ENCODE measurements around the gene STEAP2. TPM values are rescaled to one million over a fixed set of nuclear protein-coding genes. Genes with fewer than 3 reads are reported as not detected.

The STEAP2 gene
- total RNA-seq, 4 donors from 2014 or later: 3.1 to 15.4 (median 7.0) TPM

DNA sequence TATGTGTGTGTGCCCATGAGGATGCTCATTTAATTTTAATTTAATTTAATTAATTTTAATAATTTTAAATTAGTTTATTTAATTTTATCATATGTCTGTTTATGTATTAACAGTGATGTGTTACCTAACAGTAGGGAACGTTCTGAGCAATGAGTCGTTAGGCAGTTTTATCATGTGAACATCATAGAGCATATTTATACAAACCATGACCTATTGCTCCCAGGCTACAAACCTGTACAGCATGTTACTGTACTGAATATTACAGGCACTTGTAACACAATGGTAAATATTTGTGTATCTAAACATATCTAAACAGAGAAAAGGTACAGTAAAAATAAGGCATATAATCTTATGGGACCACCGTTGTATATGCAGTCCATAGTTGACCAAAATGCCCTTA is 19.8 kb downstream of the STEAP2 start:
- Histone ChIP-seq H3K9me3 (no peaks in the 10 kb centered on the region), H3K27ac (no peak overlapping the region), H3K36me3 (no peaks in the 10 kb centered on the region), H3K4me1 (peaks cover 0 to 6% (median 0%) of the 10 kb centered on the region in 3 donors), H3K27me3 (no peaks in the 10 kb centered on the region), H3K4me3 (no peak overlapping the region)
- intact Hi-C loops (cut with DNase I): no loop called here
- no peak for DNase-seq
- WGBS, 2 donors: 74 to 83% methylated on average over 3 of the region's 3 CpGs
- TF ChIP-seq POLR2A (IDR thresholded peaks at IDR 0.05): no peak
- TF ChIP-seq, protein P1, sequence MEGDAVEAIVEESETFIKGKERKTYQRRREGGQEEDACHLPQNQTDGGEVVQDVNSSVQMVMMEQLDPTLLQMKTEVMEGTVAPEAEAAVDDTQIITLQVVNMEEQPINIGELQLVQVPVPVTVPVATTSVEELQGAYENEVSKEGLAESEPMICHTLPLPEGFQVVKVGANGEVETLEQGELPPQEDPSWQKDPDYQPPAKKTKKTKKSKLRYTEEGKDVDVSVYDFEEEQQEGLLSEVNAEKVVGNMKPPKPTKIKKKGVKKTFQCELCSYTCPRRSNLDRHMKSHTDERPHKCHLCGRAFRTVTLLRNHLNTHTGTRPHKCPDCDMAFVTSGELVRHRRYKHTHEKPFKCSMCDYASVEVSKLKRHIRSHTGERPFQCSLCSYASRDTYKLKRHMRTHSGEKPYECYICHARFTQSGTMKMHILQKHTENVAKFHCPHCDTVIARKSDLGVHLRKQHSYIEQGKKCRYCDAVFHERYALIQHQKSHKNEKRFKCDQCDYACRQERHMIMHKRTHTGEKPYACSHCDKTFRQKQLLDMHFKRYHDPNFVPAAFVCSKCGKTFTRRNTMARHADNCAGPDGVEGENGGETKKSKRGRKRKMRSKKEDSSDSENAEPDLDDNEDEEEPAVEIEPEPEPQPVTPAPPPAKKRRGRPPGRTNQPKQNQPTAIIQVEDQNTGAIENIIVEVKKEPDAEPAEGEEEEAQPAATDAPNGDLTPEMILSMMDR (IDR thresholded peaks at IDR 0.05): no peak

DNA sequence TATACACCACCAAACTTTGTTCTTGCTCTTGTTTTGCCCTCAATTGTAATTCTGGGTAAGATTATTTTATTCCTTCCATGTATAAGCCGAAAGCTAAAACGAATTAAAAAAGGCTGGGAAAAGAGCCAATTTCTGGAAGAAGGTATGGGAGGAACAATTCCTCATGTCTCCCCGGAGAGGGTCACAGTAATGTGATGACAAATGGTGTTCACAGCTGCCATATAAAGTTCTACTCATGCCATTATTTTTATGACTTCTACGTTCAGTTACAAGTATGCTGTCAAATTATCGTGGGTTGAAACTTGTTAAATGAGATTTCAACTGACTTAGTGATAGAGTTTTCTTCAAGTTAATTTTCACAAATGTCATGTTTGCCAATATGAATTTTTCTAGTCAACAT is 20.9 kb downstream of the STEAP2 start:
- H3K4me1 ChIP-seq: peaks cover 0 to 6% (median 0%) of the 10 kb centered on the region in 3 donors
- TF ChIP-seq POLR2A (IDR thresholded peaks at IDR 0.05): no peak
- TF ChIP-seq, protein P1 (IDR thresholded peaks at IDR 0.05): no peak
- intact Hi-C loops (cut with DNase I): no loop called here
- no peak overlapping the region for H3K27ac ChIP-seq
- H3K36me3 ChIP-seq: no peaks in the 10 kb centered on the region
- WGBS, 2 donors: 45 to 64% methylated on average over 5 of the region's 5 CpGs
- no peaks in the 10 kb centered on the region for H3K9me3 ChIP-seq
- no peak for DNase-seq
- no peaks in the 10 kb centered on the region for H3K27me3 ChIP-seq
- no peak overlapping the region for H3K4me3 ChIP-seq

DNA sequence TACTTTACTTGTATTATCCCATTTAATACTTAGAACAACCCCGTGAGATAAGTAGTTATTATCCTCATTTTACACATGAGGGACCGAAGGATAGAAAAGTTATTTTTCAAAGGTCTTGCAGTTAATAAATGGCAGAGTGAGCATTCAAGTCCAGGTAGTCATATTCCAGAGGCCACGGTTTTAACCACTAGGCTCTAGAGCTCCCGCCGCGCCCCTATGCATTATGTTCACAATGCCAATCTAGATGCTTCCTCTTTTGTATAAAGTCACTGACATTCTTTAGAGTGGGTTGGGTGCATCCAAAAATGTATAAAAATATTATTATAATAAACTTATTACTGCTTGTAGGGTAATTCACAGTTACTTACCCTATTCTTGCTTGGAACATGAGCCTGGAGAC is 22.0 kb downstream of the STEAP2 start:
- Histone ChIP-seq H3K9me3 (no peaks in the 10 kb centered on the region), H3K36me3 (no peaks in the 10 kb centered on the region), H3K4me3 (no peak overlapping the region), H3K27me3 (no peaks in the 10 kb centered on the region), H3K4me1 (peaks cover 0 to 6% (median 0%) of the 10 kb centered on the region in 3 donors), H3K27ac (no peak overlapping the region)
- TF ChIP-seq, protein P1 (IDR thresholded peaks at IDR 0.05): no peak
- TF ChIP-seq POLR2A (IDR thresholded peaks at IDR 0.05): no peak
- intact Hi-C loops (cut with DNase I): no loop called here
- no peak for DNase-seq
- 87 to 94% methylated on average over 6 of the region's 6 CpGs for WGBS, 2 donors

DNA sequence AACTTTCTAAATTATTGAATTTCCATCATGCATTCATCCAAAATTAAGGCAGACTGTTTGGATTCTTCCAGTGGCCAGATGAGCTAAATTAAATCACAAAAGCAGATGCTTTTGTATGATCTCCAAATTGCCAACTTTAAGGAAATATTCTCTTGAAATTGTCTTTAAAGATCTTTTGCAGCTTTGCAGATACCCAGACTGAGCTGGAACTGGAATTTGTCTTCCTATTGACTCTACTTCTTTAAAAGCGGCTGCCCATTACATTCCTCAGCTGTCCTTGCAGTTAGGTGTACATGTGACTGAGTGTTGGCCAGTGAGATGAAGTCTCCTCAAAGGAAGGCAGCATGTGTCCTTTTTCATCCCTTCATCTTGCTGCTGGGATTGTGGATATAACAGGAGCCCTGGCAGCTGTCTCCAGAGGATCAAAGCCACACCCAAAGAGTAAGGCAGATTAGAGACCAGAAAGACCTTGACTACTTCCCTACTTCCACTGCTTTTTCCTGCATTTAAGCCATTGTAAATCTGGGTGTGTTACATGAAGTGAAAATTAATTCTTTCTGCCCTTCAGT is 25.3 kb downstream of the STEAP2 start:
- WGBS, 2 donors: 85 to 92% methylated on average over 1 of the region's 1 CpG
- TF ChIP-seq, protein P1 (IDR thresholded peaks at IDR 0.05): no peak
- Histone ChIP-seq H3K4me3 (no peak overlapping the region), H3K27me3 (no peaks in the 10 kb centered on the region), H3K4me1 (no peaks in the 10 kb centered on the region), H3K36me3 (no peaks in the 10 kb centered on the region), H3K27ac (no peak overlapping the region), H3K9me3 (no peaks in the 10 kb centered on the region)
- no peak for DNase-seq
- intact Hi-C loops (cut with DNase I): no loop called here

DNA sequence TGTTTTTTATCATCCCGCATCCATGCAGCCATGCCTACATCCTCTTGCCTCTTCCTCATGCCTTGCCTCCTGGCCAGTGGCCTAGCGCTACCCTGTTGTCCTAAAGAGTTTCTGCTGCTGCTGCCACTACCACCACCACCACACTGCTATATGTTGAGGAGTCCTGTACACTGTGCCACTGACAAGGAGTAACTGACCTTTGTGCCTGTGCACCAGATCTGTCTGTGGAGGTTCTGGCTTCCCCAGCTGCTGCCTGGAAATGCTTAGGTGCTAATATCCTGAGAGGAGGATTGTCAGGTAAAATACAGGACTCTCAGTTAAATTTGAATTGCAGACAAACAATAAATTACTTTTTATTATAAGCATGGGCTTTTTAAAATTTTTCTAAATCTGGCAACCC is 26.5 kb downstream of the STEAP2 start:
- H3K27me3 ChIP-seq: no peaks in the 10 kb centered on the region
- no peaks in the 10 kb centered on the region for H3K4me1 ChIP-seq
- H3K36me3 ChIP-seq: no peaks in the 10 kb centered on the region
- WGBS, 2 donors: 96 to 100% methylated on average over 2 of the region's 2 CpGs
- TF ChIP-seq POLR2A (IDR thresholded peaks at IDR 0.05): no peak
- TF ChIP-seq, protein P1 (IDR thresholded peaks at IDR 0.05): no peak
- H3K9me3 ChIP-seq: no peaks in the 10 kb centered on the region
- no peak overlapping the region for H3K27ac ChIP-seq
- no peak for DNase-seq
- H3K4me3 ChIP-seq: no peak overlapping the region
- intact Hi-C loops (cut with DNase I): no loop called here

All from esophagus squamous epithelium (tissue), 5 donors.